Fibroblast of skin of abdomen (primary cell): Measurements from ENCODE around the gene TCEAL2. TPM values are rescaled to one million over a fixed set of nuclear protein-coding genes. Genes with fewer than 3 reads are reported as not detected.
"Not testable (repeated sequence)": the region's sequence is repeated elsewhere in the genome, so short reads cannot be mapped to it uniquely, and the experiment has no call there.

Experiments used
- DNase-seq: peaks from one replicate; pipeline ENCODE4 v3.0.0-alpha.2; 2013
- polyA plus RNA-seq, 2 experiments: library from polyadenylated mRNA; unstranded; fragments of 120-200 nt; gene quantifications; one replicate each; pipeline ENCODE4 v1.2.1, GENCODE V29; 2013; ENCODE audit not compliant: insufficient read length in 2 of 2

The TCEAL2 gene
- polyA plus RNA-seq (2013, experiment 1 of 2; ENCODE audit: insufficient read length): 2.2 TPM
- 2.4 TPM for polyA plus RNA-seq (2013, experiment 2 of 2; ENCODE audit: insufficient read length)

DNA sequence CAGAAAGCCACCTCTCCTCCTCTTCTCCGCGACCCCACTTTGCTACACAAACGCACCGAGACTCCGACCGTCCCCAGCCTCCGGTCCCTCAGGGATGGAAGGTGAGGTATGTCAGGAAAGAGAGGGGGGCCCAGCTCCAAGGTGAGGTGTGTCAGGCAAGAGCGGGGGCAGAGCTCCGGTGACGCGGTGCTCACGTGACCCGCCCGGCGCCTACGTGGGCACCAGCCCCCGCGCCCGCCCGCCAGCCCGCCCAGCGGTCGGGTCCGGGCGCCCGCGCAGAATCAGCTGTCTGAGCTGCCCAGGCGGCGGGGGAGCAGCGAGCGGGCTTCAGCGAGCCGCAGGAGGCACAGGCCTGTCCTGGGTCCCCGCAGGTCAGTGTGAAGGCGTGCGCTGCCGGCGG lies at the start of gene TCEAL2:
TCEAL2 (plus strand) TSS at position 244 of the 400 bp plus-strand sequence. CDS start 1,152 bp downstream, outside the sequence.
- not testable (repeated sequence) for DNase-seq

DNA sequence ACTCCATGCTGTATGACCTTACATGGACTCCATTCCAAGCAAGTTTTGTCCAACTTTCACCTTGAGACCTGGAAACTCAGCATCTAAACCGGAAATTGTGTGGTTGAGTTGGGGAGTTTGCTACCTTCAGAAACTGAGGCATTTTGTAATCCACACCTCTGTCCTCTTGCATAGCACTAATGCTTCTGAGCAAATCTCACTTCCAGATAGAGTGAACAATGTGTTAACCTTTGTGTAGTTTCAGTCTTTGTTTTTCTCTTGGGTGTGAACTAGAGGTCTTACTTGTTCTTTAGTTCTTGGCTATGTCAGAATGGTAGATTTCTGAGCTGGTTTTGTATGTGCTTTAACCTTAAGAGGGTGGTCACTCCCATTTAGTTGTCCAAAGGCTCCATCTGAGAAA lies 48.1 kb upstream of the TCEAL2 start:
- DNase-seq: no peak

DNA sequence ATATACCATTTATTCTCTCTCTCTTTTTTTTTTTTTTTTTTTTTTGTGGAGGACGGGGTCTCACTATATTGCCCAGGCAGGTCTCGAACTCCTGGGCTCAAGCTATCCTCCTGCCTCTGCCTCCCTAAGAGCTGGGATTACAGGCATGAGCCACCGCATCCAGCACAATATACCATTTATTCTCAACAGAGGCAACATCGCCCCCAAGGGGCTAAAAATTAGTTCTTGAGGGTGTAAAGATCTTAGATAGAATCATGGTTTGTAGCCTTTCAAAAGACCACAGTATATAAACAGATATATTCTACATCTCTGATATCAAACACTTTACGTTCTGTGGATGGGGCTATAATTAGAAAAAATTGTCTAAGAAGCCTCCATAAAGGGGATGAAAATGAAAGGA lies 39.8 kb upstream of the TCEAL2 start:
- no peak for DNase-seq

DNA sequence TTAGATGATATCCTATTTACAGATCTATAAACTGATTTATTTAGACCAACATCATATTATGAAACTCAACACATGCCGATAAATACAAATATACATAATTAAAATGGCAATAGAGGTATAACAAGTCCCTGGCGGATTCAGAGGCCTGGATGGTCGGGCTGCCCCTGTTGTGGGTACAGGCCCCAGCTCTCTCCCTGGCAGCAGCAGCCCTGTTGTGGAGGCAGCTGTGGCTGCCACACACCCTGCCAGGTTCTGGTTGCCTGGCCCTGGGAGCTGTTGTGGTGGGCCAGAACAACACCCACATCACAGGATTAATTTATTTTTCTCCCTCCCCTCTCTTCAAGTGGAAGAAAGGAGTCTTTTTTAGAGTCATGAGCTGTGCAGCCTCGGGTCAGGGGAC lies 12.1 kb upstream of the TCEAL2 start:
- DNase-seq: no peak

DNA sequence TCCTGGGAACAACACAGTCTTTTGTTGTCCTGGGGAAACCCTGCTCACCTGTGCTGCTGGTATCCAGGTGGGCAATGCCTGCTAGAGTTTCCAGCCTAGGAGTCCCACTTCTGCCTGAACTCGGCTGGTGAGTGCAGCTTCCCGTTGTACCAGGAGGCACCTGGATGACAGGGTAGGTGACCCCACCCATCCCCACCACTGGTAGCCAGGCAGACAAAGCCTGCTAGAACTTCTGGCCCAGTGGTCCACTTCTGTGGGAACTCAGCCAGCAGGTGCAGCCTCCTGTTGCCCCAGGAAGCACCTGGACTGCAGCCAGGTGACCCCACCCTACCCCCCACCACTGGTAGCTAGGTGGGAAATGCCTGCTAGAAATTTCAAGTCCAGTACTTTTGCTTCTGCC lies 9.7 kb upstream of the TCEAL2 start:
- DNase-seq: no peak

DNA sequence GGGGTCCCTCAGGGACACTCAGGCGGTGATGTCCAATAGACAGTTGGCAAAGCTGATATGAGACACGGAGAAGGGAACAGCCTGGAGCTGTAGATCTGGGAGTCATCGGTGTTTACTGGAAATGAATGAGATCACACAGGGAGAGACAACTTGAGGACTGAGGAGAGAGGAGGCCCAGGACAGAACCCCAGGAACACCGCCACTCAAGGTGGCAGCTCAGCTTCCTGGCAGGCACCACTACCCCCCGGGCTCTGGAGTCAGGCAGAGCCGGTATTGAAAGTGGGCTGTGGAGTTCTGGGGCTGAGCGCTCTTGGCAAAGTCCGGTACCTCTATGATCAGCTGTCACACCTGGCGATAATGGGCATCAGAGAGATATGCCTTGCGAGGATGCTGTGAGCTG lies 465 bp upstream of the TCEAL2 start:
- DNase-seq: not testable (repeated sequence)

DNA sequence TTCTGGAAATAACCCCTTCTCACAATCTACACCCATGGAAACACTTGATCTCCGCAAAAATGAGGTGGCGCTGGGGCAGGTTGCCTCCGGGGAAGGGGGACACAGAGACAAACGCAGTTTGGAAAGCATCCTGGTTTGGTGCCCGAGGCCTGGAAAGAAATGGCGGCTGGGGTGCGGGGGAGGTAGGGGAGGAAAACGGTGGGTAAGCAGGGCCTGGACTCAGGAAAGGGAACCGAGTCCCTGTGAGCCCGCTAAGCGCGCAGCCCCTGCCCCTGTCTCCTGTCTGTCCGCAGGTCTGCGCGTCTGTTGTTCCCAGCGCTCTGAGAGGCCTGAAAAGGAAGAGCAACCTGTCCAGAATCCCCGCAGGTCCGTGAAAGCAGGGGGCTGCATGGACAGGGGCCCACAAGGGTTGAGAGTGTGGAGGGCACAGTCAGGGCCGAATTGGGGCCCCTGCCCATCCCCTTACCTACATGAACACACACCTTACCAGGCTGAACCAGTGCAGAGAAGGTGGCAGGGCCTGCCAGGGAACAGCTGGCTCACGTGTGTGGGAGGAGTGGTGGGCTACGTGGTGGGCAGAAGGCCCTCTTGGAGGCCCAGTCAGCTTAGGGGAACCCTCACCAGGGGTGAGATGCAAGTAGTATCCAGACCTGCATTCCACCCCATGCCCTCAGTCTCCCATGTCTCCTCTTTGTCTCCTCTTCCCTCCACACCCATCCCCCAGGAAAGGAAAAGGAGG lies 770 bp downstream of the TCEAL2 start:
- not testable (repeated sequence) for DNase-seq

DNA sequence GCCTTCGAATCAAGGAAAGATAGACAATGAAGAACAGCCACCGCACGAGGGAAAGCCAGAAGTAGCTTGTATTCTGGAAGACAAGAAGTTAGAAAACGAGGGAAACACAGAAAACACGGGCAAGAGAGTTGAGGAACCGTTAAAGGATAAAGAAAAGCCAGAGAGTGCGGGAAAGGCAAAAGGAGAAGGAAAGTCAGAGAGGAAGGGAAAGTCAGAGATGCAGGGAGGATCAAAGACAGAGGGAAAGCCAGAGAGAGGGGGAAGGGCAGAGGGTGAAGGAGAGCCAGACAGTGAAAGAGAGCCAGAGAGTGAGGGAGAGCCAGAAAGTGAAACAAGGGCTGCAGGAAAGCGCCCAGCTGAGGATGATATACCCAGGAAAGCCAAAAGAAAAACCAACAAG lies 1.4 kb downstream of the TCEAL2 start:
- no peak for DNase-seq

DNA sequence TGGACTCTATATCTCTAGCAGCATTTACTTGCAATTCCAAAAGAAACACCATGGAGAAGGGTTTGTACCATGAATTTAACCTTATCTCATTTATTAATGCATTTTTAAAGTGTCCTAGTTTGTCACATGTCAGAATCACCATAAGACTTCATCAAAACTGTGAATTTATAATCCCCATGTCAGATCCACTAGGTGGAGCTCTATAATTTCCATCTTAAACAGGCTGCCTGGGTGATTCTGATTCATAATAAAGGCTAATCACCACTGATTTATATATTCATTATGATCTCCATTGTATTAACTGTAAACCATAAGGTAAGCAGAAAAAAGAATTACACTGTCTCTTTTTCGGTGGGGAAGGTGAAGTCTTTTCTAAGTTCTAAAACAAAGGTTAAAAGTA lies 4.0 kb downstream of the TCEAL2 start:
- DNase-seq: no peak

DNA sequence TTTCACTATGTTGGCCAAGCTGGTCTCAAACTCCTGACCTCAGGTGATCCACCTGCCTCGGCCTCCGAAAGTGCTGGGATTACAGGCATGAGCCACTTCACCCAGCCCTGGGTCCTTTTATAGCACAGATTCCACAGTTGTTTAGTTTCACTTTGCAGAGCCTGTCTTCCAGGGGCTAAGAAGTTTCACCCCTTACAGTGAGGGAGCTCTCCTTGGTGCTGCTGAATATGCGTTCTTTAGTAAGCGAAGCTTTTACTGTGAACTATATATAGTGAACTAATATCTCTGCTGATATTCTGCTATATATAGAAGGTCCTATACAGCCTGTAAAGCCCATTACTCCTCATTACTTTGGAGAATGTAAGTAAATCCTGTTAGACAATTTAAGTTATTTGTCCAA lies 12.6 kb downstream of the TCEAL2 start:
- DNase-seq: no peak

DNA sequence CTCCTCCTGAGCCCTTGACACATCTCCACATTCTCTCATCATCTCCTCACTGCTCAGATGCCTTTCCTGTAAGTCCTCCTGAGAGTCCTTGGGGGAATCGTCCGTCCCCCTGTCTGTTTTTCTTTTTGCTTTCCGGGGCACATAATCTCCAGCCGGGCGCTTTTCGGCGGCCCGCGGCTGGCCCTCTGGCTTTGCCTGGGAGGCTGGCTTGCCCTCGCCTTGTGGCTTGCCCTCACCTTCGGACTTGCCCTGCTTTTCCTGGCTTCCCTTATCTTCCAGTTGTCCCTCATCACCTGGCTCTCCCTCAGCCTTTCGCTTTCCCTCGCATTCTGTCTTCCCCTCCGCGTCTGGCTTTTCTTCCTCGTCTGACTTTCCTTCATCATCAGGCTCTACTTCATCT lies 15.4 kb downstream of the TCEAL2 start:
- DNase-seq: not testable (repeated sequence)

DNA sequence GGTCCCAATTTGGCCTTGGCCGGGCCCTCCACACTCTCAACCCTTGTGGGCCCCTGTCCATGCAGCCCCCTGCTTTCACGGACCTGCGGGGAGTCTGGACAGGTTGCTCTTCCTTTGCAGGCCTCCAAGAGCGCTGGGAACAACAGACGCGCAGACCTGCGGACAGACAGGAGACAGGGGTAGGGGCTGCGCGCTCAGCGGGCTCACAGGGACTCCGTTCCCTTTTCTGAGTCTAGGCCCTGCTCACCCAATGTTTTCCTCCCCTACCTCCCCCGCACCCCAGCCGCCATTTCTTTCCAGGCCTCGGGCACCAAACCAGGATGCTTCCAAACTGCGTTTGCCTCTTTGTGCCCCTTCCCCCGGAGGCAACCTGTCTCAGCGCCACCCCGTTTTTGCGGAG lies 16.2 kb downstream of the TCEAL2 start:
- DNase-seq: not testable (repeated sequence)

DNA sequence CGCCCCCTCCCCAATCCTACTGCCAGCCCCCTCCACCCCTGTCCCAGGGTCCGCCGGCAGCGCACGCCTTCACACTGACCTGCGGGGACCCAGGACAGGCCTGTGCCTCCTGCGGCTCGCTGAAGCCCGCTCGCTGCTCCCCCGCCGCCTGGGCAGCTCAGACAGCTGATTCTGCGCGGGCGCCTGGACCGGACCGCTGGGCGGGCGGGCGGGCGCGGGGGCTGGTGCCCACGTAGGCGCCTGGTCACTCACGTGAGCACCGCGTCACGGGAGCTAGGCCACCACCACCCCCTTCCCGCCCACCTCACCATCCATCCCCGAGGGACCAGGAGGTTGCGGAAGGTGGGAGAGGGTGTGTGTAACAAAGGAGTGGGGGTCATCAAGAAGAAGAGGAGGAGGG lies 16.8 kb downstream of the TCEAL2 start, which contains the start of gene TCEAL6:
TCEAL6 (minus strand) TSS at position 208 of the 400 bp plus-strand sequence.
- DNase-seq: not testable (repeated sequence)

DNA sequence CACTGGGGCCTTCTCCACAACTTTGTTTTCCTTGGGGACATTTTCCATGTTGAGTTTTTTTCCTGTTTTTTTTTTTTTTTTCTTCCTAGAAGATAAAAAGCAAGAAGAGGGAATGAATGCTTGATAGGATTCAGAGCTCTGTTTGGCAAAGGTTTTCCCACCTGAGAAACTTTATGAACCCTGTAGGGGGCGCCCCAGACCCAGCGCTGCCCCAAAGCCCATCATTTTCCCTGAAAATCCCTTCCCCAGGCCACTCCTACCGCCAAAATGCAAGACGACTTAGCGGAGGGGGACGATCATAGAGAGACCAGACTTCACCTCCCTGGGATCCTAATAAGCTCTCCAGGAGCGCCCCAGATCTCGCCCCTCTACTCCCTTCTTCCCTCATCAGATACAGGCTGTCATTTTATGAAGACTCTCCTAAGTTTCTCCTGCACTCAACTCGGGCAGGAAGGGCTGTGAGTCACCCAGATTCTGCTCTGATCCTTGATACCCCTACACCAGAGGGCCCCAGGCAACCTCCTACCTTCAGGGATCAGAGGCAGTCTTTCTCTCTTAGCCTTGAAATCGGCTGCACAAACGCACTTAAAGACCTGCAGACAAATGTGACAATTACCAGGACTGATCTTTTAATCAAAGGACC lies 28.9 kb downstream of the TCEAL2 start:
- DNase-seq: no peak

DNA sequence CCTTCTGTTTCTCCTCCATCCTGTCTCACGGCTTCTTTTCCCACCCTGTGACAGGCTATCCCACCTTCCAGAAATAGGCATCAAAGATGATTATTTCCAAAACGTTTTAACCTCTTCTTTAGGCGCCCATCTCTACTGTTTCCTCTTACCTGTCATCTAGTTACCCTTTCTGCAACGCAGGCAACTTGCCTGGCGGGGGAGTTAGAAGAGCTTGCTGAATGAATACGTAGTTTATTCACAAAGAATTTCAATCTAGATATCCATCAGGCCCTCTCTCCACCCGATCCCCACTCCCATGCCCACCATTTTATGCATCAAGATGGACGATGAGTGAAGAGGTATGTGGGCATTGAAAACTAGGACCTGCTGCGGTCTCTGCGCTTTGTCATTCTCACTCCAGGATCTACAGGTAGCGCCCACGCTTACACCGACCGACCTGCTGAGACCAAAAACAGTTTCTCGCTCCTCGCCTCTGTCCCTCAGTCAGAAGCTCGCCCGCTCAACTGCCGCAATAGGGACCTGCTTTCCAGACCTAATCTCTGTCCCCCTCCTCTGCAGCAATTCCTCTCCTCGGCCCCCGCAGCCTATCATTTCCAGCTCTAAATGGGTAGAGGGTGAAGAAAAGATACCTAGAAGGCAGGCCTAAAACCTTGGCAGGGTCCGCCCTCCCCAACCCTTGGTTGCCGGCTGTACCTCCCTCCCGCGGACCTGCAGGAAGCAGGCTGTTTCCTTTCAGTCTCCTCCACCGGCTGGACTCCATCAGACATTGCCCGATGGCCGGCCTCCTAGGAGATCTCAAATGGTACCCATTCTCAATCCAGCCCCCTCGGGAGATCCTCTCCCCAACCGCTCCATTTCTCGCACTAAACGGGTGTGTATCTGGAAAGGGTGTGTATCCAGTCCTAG lies 29.7 kb downstream of the TCEAL2 start:
- DNase-seq: no peak

DNA sequence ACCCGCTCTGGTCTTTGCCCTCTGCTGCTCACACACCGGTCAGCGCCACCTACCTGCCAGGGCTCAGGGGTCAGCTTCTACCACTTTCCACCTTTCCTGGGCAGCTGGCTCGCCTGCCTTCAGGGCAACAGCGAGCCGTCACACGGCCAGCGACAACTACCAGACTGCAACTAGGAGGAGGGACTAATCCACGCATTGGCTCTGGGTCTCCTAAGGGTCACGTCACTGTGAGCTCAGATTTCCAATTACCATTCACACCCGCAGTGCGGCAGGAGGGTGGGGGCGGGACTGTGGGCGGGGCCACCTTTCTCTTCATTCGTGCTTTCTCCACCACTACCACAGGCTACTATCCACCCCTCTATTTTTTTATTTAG lies 30.3 kb downstream of the TCEAL2 start, which contains the start of gene BEX5:
BEX5 (minus strand) TSS at position 172 of the 374 bp plus-strand sequence. CDS start 1,712 bp downstream, outside the sequence.
- peak; percentile 20 for DNase-seq
